Neural progenitor cell (in vitro differentiated cells): ENCODE data around the gene DNASE2B.

Experiments used
- EZH2phosphoT487 ChIP-seq: fragments of 200-600 bp; sonication (generic); IDR thresholded peaks from 2 replicates; pipeline ENCODE4 v1.6.1; 2017; ENCODE audit warnings: antibody characterized with exemption
- TF ChIP-seq, protein P1 (sequence below): fragments of 200-600 bp; sonication (generic); IDR thresholded peaks from 2 replicates; pipeline ENCODE4 v1.5.1; 2017; ENCODE audit warnings: antibody characterized with exemption, mild to moderate bottlenecking

DNA sequence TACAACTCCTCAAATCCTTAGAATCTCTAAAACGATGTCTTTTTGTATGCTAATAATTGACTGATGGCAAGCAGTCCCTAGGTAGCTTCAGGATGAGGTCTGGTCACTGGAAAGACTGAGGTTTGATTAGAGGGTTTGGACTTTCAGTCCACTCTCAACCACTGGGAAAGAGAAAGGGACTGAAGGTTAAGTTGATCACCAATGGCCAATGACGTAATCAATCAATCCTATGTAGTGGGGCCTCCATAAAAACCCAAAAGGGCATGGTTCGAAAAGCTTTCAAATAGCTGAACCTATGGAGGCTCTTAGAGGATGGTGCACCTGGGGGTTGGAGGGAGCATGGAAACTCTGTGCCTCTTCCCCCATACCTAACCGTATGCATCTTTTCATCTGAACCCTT, 39.6 kb upstream of the DNASE2B start:
- TF ChIP-seq, protein P1, sequence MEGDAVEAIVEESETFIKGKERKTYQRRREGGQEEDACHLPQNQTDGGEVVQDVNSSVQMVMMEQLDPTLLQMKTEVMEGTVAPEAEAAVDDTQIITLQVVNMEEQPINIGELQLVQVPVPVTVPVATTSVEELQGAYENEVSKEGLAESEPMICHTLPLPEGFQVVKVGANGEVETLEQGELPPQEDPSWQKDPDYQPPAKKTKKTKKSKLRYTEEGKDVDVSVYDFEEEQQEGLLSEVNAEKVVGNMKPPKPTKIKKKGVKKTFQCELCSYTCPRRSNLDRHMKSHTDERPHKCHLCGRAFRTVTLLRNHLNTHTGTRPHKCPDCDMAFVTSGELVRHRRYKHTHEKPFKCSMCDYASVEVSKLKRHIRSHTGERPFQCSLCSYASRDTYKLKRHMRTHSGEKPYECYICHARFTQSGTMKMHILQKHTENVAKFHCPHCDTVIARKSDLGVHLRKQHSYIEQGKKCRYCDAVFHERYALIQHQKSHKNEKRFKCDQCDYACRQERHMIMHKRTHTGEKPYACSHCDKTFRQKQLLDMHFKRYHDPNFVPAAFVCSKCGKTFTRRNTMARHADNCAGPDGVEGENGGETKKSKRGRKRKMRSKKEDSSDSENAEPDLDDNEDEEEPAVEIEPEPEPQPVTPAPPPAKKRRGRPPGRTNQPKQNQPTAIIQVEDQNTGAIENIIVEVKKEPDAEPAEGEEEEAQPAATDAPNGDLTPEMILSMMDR, result no peak
- no peak for TF ChIP-seq EZH2phosphoT487
